ENCODE results near the gene ZNF236.

GRCh38 chr18:76953156-76953555, 130.8 kb downstream of the ZNF236 start:
- no peak for TF ChIP-seq HDGF (IDR thresholded peaks at IDR 0.05)
- no peak for TF ChIP-seq NFIC (IDR thresholded peaks at IDR 0.05; ENCODE audit: low read depth, low read length)
- TF ChIP-seq POLR2A (IDR thresholded peaks at IDR 0.05; ENCODE audit: low read depth, low read length): no peak
- no peak for TF ChIP-seq GABPA (IDR thresholded peaks at IDR 0.05; ENCODE audit: low read depth)
